ENCODE results near the gene DISC1.
"Not testable (repeated sequence)": the region's sequence is repeated elsewhere in the genome, so short reads cannot be mapped to it uniquely, and the experiment has no call there.

The DISC1 gene

GRCh38 chr1:231705806-231706760 lies 79.5 kb downstream of the DISC1 start:
- no peak for DNase-seq

- no peak for DNase-seq
Observed at GRCh38 chr1:231706934-231707333, 80.3 kb downstream of the DISC1 start.

- no peak for DNase-seq
Observed at GRCh38 chr1:231707407-231707806, 80.8 kb downstream of the DISC1 start.

- no peak for DNase-seq
Observed at GRCh38 chr1:231708394-231708793, 81.8 kb downstream of the DISC1 start.

DNA sequence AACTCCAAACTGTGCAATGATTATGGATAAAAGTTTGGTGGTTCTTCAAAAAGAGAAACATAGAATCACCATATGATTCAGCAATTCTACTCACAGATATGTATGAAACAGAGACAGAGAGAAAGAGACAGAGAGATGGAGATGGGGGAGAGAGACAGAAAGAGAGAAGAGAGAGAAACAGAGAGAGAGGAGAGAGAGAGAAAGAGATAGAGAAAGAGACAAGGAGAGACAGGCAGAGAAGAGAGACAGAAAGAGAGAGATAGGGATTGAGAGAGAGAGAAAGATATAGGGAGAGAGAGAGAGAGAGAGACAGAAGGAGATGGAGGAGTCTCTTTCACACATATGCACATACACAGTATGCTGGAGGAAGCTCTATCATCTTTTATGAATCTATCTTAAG lies 87.8 kb downstream of the DISC1 start:
- DNase-seq = no peak

GRCh38 chr1:231715816-231716722 lies 89.5 kb downstream of the DISC1 start:
- no peak for DNase-seq

DNA sequence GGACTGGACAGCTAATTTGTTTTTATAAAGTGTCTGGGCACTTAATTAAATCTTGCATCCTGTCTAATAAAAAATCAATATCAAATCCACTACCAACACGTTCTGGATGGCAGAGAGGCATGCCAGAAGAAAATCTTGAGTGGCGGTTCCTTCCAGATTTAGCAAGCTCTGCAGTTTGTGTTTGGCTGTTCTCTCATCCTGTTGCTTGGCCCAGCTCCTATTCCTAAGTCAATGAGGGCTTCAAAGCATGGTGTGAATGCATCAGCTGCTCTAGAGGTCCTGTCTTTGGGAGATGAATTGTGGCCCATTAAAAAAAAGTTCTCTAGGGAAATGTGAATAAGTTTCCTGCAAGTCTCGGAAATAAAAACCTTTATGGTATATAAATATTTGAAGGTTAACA lies 90.3 kb downstream of the DISC1 start:
- DNase-seq = no peak

GRCh38 chr1:231719485-231720183 lies 93.0 kb downstream of the DISC1 start:
- DNase-seq = no peak

DNA sequence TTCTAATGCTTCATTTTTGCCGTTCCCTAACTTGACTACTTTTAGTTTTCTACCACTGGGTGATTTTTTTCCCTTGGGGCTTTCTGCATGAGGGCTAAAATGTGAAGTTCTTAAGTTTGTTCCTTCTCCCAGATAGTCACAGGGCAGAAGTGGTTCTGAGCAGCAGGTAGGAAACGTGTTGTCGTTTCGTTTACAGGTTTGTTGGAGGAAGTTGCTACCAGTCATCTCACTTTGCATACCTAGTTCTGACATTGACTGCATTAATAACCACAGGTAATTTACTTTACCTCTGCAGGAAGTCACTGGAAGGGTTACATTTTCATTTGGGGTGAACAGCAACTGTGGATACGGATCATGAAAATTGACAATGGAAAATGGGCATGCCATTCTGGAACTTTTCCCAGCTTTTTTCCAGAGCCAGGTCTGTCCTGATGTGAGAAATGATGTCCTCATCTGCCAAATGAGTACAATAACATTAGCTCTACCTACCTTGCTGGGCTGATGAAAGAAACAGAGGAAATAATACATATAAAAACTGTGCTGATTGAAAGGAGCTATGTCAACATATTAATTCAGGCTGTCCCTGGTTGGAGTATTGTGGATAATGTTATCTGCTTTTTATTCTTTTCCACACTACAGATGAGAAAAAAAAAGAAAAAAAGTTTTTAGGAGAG lies 94.2 kb downstream of the DISC1 start:
- no peak for DNase-seq

- no peak for DNase-seq
Observed at GRCh38 chr1:231721436-231721835, 94.8 kb downstream of the DISC1 start.

DNA sequence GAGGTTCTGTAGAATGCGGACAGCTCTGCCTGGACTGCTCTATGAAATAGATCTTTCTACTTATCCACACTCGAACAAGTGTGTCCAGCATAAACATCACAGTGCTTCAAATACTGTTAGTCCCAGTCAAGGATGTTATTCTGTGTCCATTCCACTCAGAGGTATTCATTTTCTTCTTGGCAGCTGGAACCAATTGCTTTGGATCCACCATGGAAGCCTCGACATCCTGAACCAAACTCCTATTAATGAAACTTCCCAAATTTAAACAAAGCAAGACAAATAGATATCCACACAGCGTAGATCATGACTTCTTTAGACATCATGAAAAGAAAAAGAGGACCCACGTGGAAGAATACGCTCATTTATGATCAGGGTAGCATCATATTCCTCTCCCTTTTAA lies 95.8 kb downstream of the DISC1 start:
- DNase-seq = no peak

GRCh38 chr1:231723146-231723545 lies 96.6 kb downstream of the DISC1 start:
- no peak for DNase-seq

- DNase-seq = no peak
Observed at GRCh38 chr1:231724041-231724440, 97.5 kb downstream of the DISC1 start.

DNA sequence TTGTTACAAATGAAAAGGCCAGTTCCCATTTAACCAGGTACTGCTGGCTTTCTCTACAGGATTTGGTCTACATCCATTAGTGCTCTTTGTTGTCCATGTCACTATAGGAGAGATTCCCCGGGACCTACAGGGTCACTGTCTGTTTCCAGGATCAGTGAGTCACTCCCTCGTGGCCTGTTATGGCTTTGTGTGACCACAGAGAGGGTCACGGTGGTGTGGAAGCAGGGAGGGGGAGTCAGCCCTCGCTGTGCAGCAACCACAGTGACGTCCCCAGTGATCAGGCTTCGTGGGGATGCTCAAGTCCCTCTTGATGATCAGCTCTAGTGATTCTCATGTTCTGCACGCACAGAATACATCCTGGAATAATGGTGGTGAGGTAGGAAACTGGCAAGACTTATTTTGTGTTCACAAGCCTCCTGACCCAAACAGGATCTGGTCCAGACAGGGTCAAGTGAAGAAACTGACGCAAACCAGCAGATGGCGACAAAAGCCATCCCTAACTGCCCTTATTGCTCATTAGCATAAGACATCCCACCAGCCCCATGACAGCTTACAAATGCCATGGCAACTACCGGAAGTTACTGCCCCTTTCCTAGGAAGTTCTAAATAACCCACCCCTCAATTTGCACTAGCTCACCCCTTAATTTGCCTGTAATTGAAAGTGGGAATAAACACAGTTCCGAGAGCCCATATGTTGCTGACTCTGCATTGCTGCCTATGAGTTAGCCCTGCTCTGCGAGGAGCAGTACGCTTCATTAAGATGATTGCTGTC lies 98.5 kb downstream of the DISC1 start:
- no peak for DNase-seq

DNA sequence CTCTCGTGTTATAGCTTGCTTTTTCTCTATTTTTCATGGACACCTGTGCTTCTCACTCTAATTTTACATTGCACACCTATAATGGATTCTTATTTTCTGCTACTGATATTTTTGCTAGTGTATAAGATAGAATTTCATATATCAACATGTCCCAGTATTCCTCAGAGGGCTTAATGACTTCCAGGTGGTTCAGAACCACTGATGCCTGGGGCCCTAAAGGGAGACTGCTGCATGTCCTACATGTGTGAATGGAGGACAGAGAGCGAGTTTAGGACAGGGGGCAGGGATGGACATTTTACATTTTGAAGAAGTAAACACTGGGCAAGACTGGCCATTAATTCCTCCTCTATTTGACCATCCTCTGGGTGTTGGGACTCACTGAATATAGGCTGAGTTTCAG lies 100.6 kb downstream of the DISC1 start:
- no peak for DNase-seq

- DNase-seq = not testable (repeated sequence)
Observed at GRCh38 chr1:231728987-231729386, 102.4 kb downstream of the DISC1 start.

- DNase-seq = no peak
Observed at GRCh38 chr1:231729544-231729943, 103.0 kb downstream of the DISC1 start.

DNA sequence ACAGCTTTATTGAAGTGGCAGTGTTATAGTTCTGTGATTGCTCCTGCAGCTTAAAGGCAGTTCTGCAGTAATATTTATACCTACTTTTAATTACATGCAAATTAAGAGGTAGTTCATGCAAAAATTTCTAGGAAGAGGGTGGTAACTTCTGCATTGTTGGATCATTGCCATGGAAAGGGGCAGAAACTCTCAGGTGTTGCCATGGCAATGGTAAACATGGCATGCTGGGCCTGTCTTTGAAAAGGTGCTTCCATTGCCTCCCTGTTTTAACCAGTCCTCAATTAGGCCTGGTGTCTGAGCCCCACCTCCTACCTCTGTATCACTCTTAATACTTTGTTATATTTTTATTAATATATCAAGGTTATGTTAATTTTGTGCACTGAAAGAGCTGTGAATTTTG lies 104.7 kb downstream of the DISC1 start:
- DNase-seq = no peak

GRCh38 chr1:231733063-231733462 lies 106.5 kb downstream of the DISC1 start:
- DNase-seq = no peak

GRCh38 chr1:231733672-231734071 lies 107.1 kb downstream of the DISC1 start:
- no peak for DNase-seq

- DNase-seq = no peak
Observed at GRCh38 chr1:231734417-231734816, 107.8 kb downstream of the DISC1 start.

DNA sequence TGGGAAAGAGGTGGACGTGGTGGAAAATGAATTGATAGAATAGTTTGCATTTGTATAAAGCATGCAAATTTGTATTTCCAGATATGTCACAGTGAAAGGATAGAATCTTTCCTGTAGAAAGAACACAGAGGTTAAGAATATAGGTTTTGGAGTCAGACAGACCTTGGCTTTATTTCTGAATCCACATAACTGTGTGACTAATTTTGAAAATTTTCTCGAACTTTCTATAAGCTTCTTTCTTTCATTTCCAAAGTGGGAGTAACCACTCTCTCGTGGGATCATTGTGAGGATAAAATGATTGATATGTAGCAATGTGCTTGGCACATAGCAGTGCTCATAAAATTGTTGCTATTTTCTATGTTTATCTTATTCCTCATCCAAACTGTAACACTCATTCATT lies 108.8 kb downstream of the DISC1 start:
- no peak for DNase-seq

Measured in effector CD4-positive, alpha-beta T cell (primary cell).